ENCODE measurements around the gene ZC3H7A.
"Not testable (repeated sequence)": the region's sequence is repeated elsewhere in the genome, so short reads cannot be mapped to it uniquely, and the experiment has no call there.

The ZC3H7A gene

GRCh38 chr16:11799509-11800381 lies 2.7 kb upstream of the ZC3H7A start:
- DNase-seq, result no peak

- no peak for DNase-seq
Observed at GRCh38 chr16:11799017-11799381, 1.9 kb upstream of the ZC3H7A start.

GRCh38 chr16:11797957-11798299 lies 870 bp upstream of the ZC3H7A start:
- DNase-seq, result no peak

GRCh38 chr16:11796227-11797165 lies 562 bp downstream of the ZC3H7A start:
- DNase-seq, result no peak

- no peak for DNase-seq
Observed at GRCh38 chr16:11795887-11796226, 1.2 kb downstream of the ZC3H7A start.

GRCh38 chr16:11794996-11795886 lies 1.8 kb downstream of the ZC3H7A start:
- no peak for DNase-seq

- no peak for DNase-seq
Observed at GRCh38 chr16:11794447-11794846, 2.6 kb downstream of the ZC3H7A start.

- DNase-seq, result peak; percentile 22
Observed at GRCh38 chr16:11793840-11794239, 3.2 kb downstream of the ZC3H7A start.

GRCh38 chr16:11792410-11793241 lies 4.4 kb downstream of the ZC3H7A start:
- peak; percentile 93 for DNase-seq

GRCh38 chr16:11791144-11791828 lies 5.8 kb downstream of the ZC3H7A start:
- peak; percentile 82 for DNase-seq

- no peak for DNase-seq
Observed at GRCh38 chr16:11788914-11789313, 8.1 kb downstream of the ZC3H7A start.

- not testable (repeated sequence) for DNase-seq
Observed at GRCh38 chr16:11784980-11785599, 12.0 kb downstream of the ZC3H7A start.

GRCh38 chr16:11784381-11784780 lies 12.7 kb downstream of the ZC3H7A start:
- not testable (repeated sequence) for DNase-seq

- DNase-seq, result no peak
Observed at GRCh38 chr16:11784038-11784369, 13.1 kb downstream of the ZC3H7A start.

- no peak for DNase-seq
Observed at GRCh38 chr16:11783319-11784037, 13.6 kb downstream of the ZC3H7A start.

- DNase-seq, result peak; percentile 54
Observed at GRCh38 chr16:11781773-11782172, 15.3 kb downstream of the ZC3H7A start.

GRCh38 chr16:11780991-11781680 lies 15.9 kb downstream of the ZC3H7A start:
- DNase-seq, result peak; percentile 28

- DNase-seq, result no peak
Observed at GRCh38 chr16:11779074-11779473, 18.0 kb downstream of the ZC3H7A start.

- DNase-seq, result no peak
Observed at GRCh38 chr16:11774065-11774626, 22.9 kb downstream of the ZC3H7A start.
